Measurements from ENCODE around the gene MTMR11. TPM values are rescaled to one million over a fixed set of nuclear protein-coding genes. Genes with fewer than 3 reads are reported as not detected.

MTMR11 gene
- total and polyA plus RNA-seq, 2 of the 8 experiments (the other 6 are each of a cell fraction or from before 2014, with no cell fraction given): 3.7 to 4.8 TPM

- TF ChIP-seq CHD7 (IDR thresholded peaks at IDR 0.05; ENCODE audit: insufficient replicate concordance, low read length) (peak; percentile 15), ATF2 (IDR thresholded peaks at IDR 0.05; ENCODE audit: low read length) (peak; percentile 76; the same call in 1 of the 2 replicates)
Measured at GRCh38 chr1:149886121-149886395, 50.6 kb downstream of the MTMR11 start (continued).

All from H1 (cell line).